SK-N-SH (cell line): ENCODE results near the gene PPP1R14C. TPM values are rescaled to one million over a fixed set of nuclear protein-coding genes. Genes with fewer than 3 reads are reported as not detected.

Source experiments
- CTCF ChIA-PET: fragments of 300-600, 350-600 bp; formaldehyde crosslinking; extraction: SDS; loops from one replicate; lab custom pipeline; 2021; lab: Yijun Ruan, JAX
- POLR2A ChIA-PET: fragments of 350-600 bp; sonication (Branson Sonifier 250); formaldehyde crosslinking; extraction: SDS; loops from one replicate; lab custom pipeline; 2020; ENCODE audit warnings: antibody characterized with exemption, inconsistent platforms; lab: Yijun Ruan, JAX
- DNase-seq: peaks from one replicate; pipeline ENCODE4 v3.0.0; 2012
- H2AFZ ChIP-seq: fragments of 200-600 bp; sonication (generic); 2 replicates; pipeline ENCODE4 v1.8.1; 2016; ENCODE audit warnings: antibody characterized with exemption, mild to moderate bottlenecking, low read depth
- H3F3A ChIP-seq: fragments of 200-600 bp; sonication (generic); replicated peaks from 2 replicates; pipeline ENCODE3; 2016; ENCODE audit warnings: antibody characterized with exemption, mild to moderate bottlenecking; ENCODE audit not compliant: insufficient read depth
- H3K27ac ChIP-seq, 2 experiments: fragments of 200-500 bp in 1 of 2; fragments of 200-600 bp in 1 of 2; sonication (Bioruptor generic) in 1 of 2; sonication (generic), shearing (Covaris generic) in 1 of 2; 2 replicates each; pipeline versions ENCODE4 v1.5.1 to v1.6.1; 2014 to 2016; ENCODE audit warnings: low read depth in 2 of 2, inconsistent platforms in 1 of 2, low read length in 1 of 2, mild to moderate bottlenecking in 1 of 2, mixed read lengths in 1 of 2
- H3K27me3 ChIP-seq: fragments of 200-600 bp; sonication (generic), shearing (Covaris generic); 2 replicates; pipeline ENCODE4 v1.6.1; 2016; ENCODE audit warnings: mixed run types; ENCODE audit not compliant: insufficient read depth
- H3K36me3 ChIP-seq, 2 experiments: fragments of 200-500 bp in 1 of 2; fragments of 200-600 bp in 1 of 2; sonication (Bioruptor generic) in 1 of 2; sonication (generic) in 1 of 2; replicated peaks in 1 of 2; 2 replicates each; pipeline versions ENCODE3 to v1.5.1; 2014 to 2016; ENCODE audit warnings: low read length in 1 of 2, mild to moderate bottlenecking in 1 of 2; ENCODE audit not compliant: insufficient read depth in 2 of 2, control insufficient read depth in 1 of 2
- H3K4me1 ChIP-seq, 2 experiments: fragments of 200-500 bp in 1 of 2; fragments of 200-600 bp in 1 of 2; sonication (Bioruptor generic) in 1 of 2; sonication (generic), shearing (Covaris generic) in 1 of 2; 2 replicates each; pipeline versions ENCODE4 v1.5.1 to v1.6.1; 2014 to 2016; ENCODE audit warnings: low read depth in 1 of 2, low read length in 1 of 2, mixed run types in 1 of 2; ENCODE audit not compliant: insufficient read depth in 2 of 2, control insufficient read depth in 1 of 2
- H3K4me2 ChIP-seq: fragments of 200-600 bp; sonication (generic), shearing (Covaris generic); 2 replicates; pipeline ENCODE4 v1.6.1; 2017; ENCODE audit warnings: mixed run types
- H3K4me3 ChIP-seq, 2 experiments: fragments of 200-500 bp in 1 of 2; fragments of 200-600 bp in 1 of 2; sonication (Bioruptor generic) in 1 of 2; sonication (generic), shearing (Covaris generic) in 1 of 2; 2 replicates each; pipeline versions ENCODE4 v1.5.1 to v1.8.1; 2014 to 2016; ENCODE audit warnings: low read depth in 2 of 2, inconsistent platforms in 1 of 2, low read length in 1 of 2, mild to moderate bottlenecking in 1 of 2, mixed read lengths in 1 of 2, moderate library complexity in 1 of 2
- H3K79me2 ChIP-seq: fragments of 200-600 bp; sonication (generic); 2 replicates; pipeline ENCODE4 v1.8.1; 2017; ENCODE audit warnings: mild to moderate bottlenecking; ENCODE audit not compliant: insufficient read depth
- H3K9ac ChIP-seq: fragments of 200-600 bp; sonication (generic); 2 replicates; pipeline ENCODE4 v1.6.1; 2017; ENCODE audit warnings: mixed run types
- H3K9me2 ChIP-seq: fragments of 200-600 bp; sonication (generic); 2 replicates; pipeline ENCODE4 v1.6.1; 2017; ENCODE audit warnings: mixed run types
- H3K9me3 ChIP-seq: fragments of 200-600 bp; sonication (generic); 2 replicates; pipeline ENCODE4 v1.6.1; 2017; ENCODE audit warnings: mixed run types, mild to moderate bottlenecking, moderate library complexity
- H4K20me1 ChIP-seq: fragments of 200-600 bp; sonication (generic); 2 replicates; pipeline ENCODE4 v1.6.1; 2017; ENCODE audit warnings: mild to moderate bottlenecking, mixed run types; ENCODE audit not compliant: insufficient read depth
- CHD2 ChIP-seq: fragments of 150-350 bp; IDR thresholded peaks from 2 replicates; pipeline ENCODE4 v1.6.1; 2018; ENCODE audit warnings: low read length; ENCODE audit not compliant: partially characterized antibody
- EZH2phosphoT487 ChIP-seq: fragments of 200-600 bp; sonication (generic); IDR thresholded peaks from 2 replicates; pipeline ENCODE4 v1.6.1; 2017; ENCODE audit warnings: low read depth, mixed run types, mild to moderate bottlenecking, antibody characterized with exemption, moderate library complexity, borderline replicate concordance
- GABPA ChIP-seq: IDR thresholded peaks from 2 replicates; pipeline ENCODE4 v1.4.0; 2012; ENCODE audit warnings: low read depth, mild to moderate bottlenecking
- JUND ChIP-seq: IDR thresholded peaks from 2 replicates; pipeline ENCODE4 v1.4.0; 2012
- MAX ChIP-seq: IDR thresholded peaks from 2 replicates; pipeline ENCODE4 v1.4.0; 2012; ENCODE audit warnings: low read depth
- NFIC ChIP-seq: IDR thresholded peaks from 2 replicates; pipeline ENCODE4 v1.4.0; 2012; ENCODE audit warnings: borderline replicate concordance
- NRF1 ChIP-seq: IDR thresholded peaks from 2 replicates; pipeline ENCODE4 v1.6.1; 2012; ENCODE audit warnings: low read depth, mild to moderate bottlenecking, low read length
- RAD21 ChIP-seq: IDR thresholded peaks from 2 replicates; pipeline ENCODE4 v1.6.1; 2012; ENCODE audit warnings: mild to moderate bottlenecking, low read length
- REST ChIP-seq: IDR thresholded peaks from 2 replicates; pipeline ENCODE4 v1.6.1; 2012; ENCODE audit warnings: mild to moderate bottlenecking, low read depth, low read length, moderate library complexity
- RXRA ChIP-seq: IDR thresholded peaks from 2 replicates; pipeline ENCODE4 v1.4.0; 2012; ENCODE audit warnings: low read depth, mild to moderate bottlenecking, borderline replicate concordance
- SIN3A ChIP-seq: IDR thresholded peaks from 2 replicates; pipeline ENCODE4 v1.6.1; 2012; ENCODE audit warnings: low read depth, mild to moderate bottlenecking, low read length, moderate library complexity, borderline replicate concordance
- SMC3 ChIP-seq: IDR thresholded peaks from 2 replicates; pipeline ENCODE4 v1.6.1; 2012; ENCODE audit warnings: low read depth, low read length, improper control_type of control experiment
- USF1 ChIP-seq: IDR thresholded peaks from 2 replicates; pipeline ENCODE4 v1.4.0; 2012; ENCODE audit warnings: low read depth, borderline replicate concordance
- USF2 ChIP-seq: fragments of 150-350 bp; IDR thresholded peaks from 2 replicates; pipeline ENCODE4 v1.6.1; 2017; ENCODE audit warnings: antibody characterized with exemption, low read length, low read depth, borderline replicate concordance
- ZBTB33 ChIP-seq: IDR thresholded peaks from 2 replicates; pipeline ENCODE4 v1.4.0; 2012; ENCODE audit warnings: low read depth, borderline replicate concordance
- WGBS: methylation state at CpG from one replicate; pipeline ENCODE4 v1.1.6; 2017; ENCODE audit warnings: low lambda C conversion rate; 5-methylcytosine and 5-hydroxymethylcytosine counted together
- polyA plus RNA-seq, 3 experiments: library from polyadenylated mRNA; depleted of rRNA; stranded (reverse); fragments of >200 nt; gene quantifications; 2 replicates each; pipeline ENCODE4 v1.2.3, GENCODE V29; 2012

The PPP1R14C gene
- polyA plus RNA-seq, 1 of the 3 experiments (the other 2 are of a cell fraction) = not detected

GRCh38 chr6:150269130-150269856 lies 126.4 kb downstream of the PPP1R14C start:
- Histone ChIP-seq H3K27me3 (no peaks in the 10 kb centered on the region), H3K9me3 (no peaks in the 10 kb centered on the region), H2AFZ (no peak overlapping the region), H3K36me3 (no peaks in the 10 kb centered on the region), H3K9me2 (no peaks in the 10 kb centered on the region), H3F3A (peaks cover 11% of the 10 kb centered on the region), H3K27ac (no peak overlapping the region), H3K4me2 (peak overlapping the region; percentile 24; the same call in 1 of the 2 replicates), H3K4me3 (no peak overlapping the region), H3K4me1 (no peaks in the 10 kb centered on the region), H3K79me2 (no peaks in the 10 kb centered on the region), H3K9ac (no peak overlapping the region), H4K20me1 (no peaks in the 10 kb centered on the region)
- CTCF ChIA-PET = interaction anchor here (1.5 kb wide), 1 partner anchor 12 kb away, joined by 4 read pairs; no protein-coding TSS in a partner anchor
- TF ChIP-seq USF1 (no peak), NFIC (no peak), CHD2 (no peak), MAX (no peak), NRF1 (no peak), SMC3 (no peak), RAD21 (no peak), RXRA (no peak), SIN3A (no peak), EZH2phosphoT487 (no peak)
- 13% methylated on average over 6 of the region's 6 CpGs for WGBS
- no peak for DNase-seq
- POLR2A ChIA-PET = no interaction called here

- no peak overlapping the region for H3K27ac ChIP-seq
- no peaks in the 10 kb centered on the region for H3K79me2 ChIP-seq
- TF ChIP-seq REST = no peak
- TF ChIP-seq SMC3 = no peak
- TF ChIP-seq JUND = no peak
- no peak for TF ChIP-seq ZBTB33
- no peak for TF ChIP-seq USF2
- no peak for TF ChIP-seq GABPA
- no peak for TF ChIP-seq EZH2phosphoT487
- no peak for DNase-seq
- H3K4me3 ChIP-seq = no peak overlapping the region
- peak overlapping the region; percentile 24; the same call in 1 of the 2 replicates for H3K4me2 ChIP-seq
- no peaks in the 10 kb centered on the region for H3K4me1 ChIP-seq
- ChIA-PET POLR2A (no interaction called here), CTCF (no interaction called here)
- H3K27me3 ChIP-seq = no peaks in the 10 kb centered on the region
- no peaks in the 10 kb centered on the region for H3K36me3 ChIP-seq
- H3K9me3 ChIP-seq = no peaks in the 10 kb centered on the region
- H4K20me1 ChIP-seq = no peaks in the 10 kb centered on the region
- H3F3A ChIP-seq = peaks cover 11% of the 10 kb centered on the region
- H2AFZ ChIP-seq = no peak overlapping the region
- 2% methylated on average over 4 of the region's 4 CpGs for WGBS
- no peaks in the 10 kb centered on the region for H3K9me2 ChIP-seq
- no peak overlapping the region for H3K9ac ChIP-seq
These were observed 127.0 kb downstream of the PPP1R14C start for GRCh38 chr6:150269857-150270223.
